GM18499 (cell line): ENCODE results near the gene RNU4-1.
"Not testable (repeated sequence)": the region's sequence is repeated elsewhere in the genome, so short reads cannot be mapped to it uniquely, and the experiment has no call there.

Experiments used
- ATAC-seq: cut with Tn5 transposase; IDR thresholded peaks from one replicate; pipeline ENCODE4 v1.9.1; 2021; ENCODE audit warnings: moderate number of reproducible peaks; ENCODE audit not compliant: insufficient read depth, unreplicated experiment

The RNU4-1 gene

GRCh38 chr12:120292661-120293531, at the start of gene RNU4-1:
TSS of gene RNU4-1 (minus strand) at chr12:120293237.
- no peak for ATAC-seq

- ATAC-seq = no peak
Measured at GRCh38 chr12:120342175-120343038, 49.4 kb upstream of the RNU4-1 start.

GRCh38 chr12:120339256-120339655, 46.2 kb upstream of the RNU4-1 start:
- ATAC-seq = no peak

GRCh38 chr12:120337730-120338129, 44.7 kb upstream of the RNU4-1 start:
- ATAC-seq = no peak

- ATAC-seq = not testable (repeated sequence)
Measured at GRCh38 chr12:120336392-120336791, 43.4 kb upstream of the RNU4-1 start.

GRCh38 chr12:120335447-120335846, 42.4 kb upstream of the RNU4-1 start:
- ATAC-seq = not testable (repeated sequence)

GRCh38 chr12:120332523-120332922, 39.5 kb upstream of the RNU4-1 start:
- no peak for ATAC-seq

- no peak for ATAC-seq
Measured at GRCh38 chr12:120332041-120332440, 39.0 kb upstream of the RNU4-1 start.

GRCh38 chr12:120331390-120331789, 38.4 kb upstream of the RNU4-1 start:
- no peak for ATAC-seq

GRCh38 chr12:120328228-120328627, 35.2 kb upstream of the RNU4-1 start:
- ATAC-seq = no peak

- no peak for ATAC-seq
Measured at GRCh38 chr12:120327593-120327992, 34.6 kb upstream of the RNU4-1 start, which contains the start of gene PLA2G1B. TSS of gene PLA2G1B (minus strand) at chr12:120327779. CDS start at chr12:120327753, 26 bp downstream.

- ATAC-seq = no peak
Measured at GRCh38 chr12:120324841-120325417, 31.9 kb upstream of the RNU4-1 start.

- ATAC-seq = no peak
Measured at GRCh38 chr12:120323772-120324171, 30.7 kb upstream of the RNU4-1 start.

GRCh38 chr12:120321382-120322202, 28.6 kb upstream of the RNU4-1 start:
- ATAC-seq = no peak

GRCh38 chr12:120317224-120318105, 24.4 kb upstream of the RNU4-1 start:
- peak; percentile 95 for ATAC-seq

- no peak for ATAC-seq
Measured at GRCh38 chr12:120316798-120317223, 23.8 kb upstream of the RNU4-1 start.

GRCh38 chr12:120314220-120314619, 21.2 kb upstream of the RNU4-1 start:
- ATAC-seq = no peak

GRCh38 chr12:120301962-120302815, 9.2 kb upstream of the RNU4-1 start, which contains the start of gene SIRT4:
TSS of gene SIRT4 (plus strand) at chr12:120302321. CDS start at chr12:120303562, 1,241 bp downstream.
- ATAC-seq = peak; percentile 91
